Naive thymus-derived CD4-positive, alpha-beta T cell (primary cell): ENCODE measurements around the gene INSIG2. TPM values are rescaled to one million over a fixed set of nuclear protein-coding genes. Genes with fewer than 3 reads are reported as not detected.
A peak's percentile ranks its signal among the peaks of the same experiment; 100 is the strongest.

Experiments used
- ATAC-seq: fragments of 150-1000 bp; cut with Tn5 transposase; 2 replicates; pipeline ENCODE4 v1.10.0; 2021; ENCODE audit warnings: mild to moderate bottlenecking, moderate library complexity
- CTCF ChIA-PET: fragments of 350-600 bp; sonication (Branson Sonifier 250); formaldehyde crosslinking; loops from one replicate; lab custom pipeline; 2021; ENCODE audit warnings: antibody characterized with exemption; lab: Charles Lee
- POLR2A ChIA-PET: fragments of 350-600 bp; sonication (Branson Sonifier 250); formaldehyde crosslinking; loops from one replicate; lab custom pipeline; 2021; ENCODE audit warnings: antibody characterized with exemption, inconsistent platforms; lab: Charles Lee
- DNase-seq, 9 donors: peaks; one replicate each; pipeline versions ENCODE4 v3.0.0 to v3.0.0-alpha.2; 2020 to 2022; ENCODE audit warnings: mixed read lengths in 1 of 9
- H3K27ac ChIP-seq: one replicate; pipeline ENCODE4 v1.7.0; 2013; ENCODE audit warnings: mild to moderate bottlenecking, low read depth, low read length, moderate library complexity
- H3K27me3 ChIP-seq, 2 donors: one replicate each; pipeline ENCODE4 v1.7.0; 2013; ENCODE audit warnings: low read length in 2 of 2, mild to moderate bottlenecking in 2 of 2, moderate library complexity in 2 of 2; ENCODE audit not compliant: control insufficient read depth in 2 of 2, insufficient read depth in 2 of 2
- H3K36me3 ChIP-seq, 3 experiments: 1 replicate in 2 of 3; 2 replicates in 1 of 3; pipeline ENCODE4 v1.7.0; 2013; ENCODE audit warnings: low read length in 3 of 3, mild to moderate bottlenecking in 3 of 3, moderate library complexity in 1 of 3; ENCODE audit not compliant: insufficient read depth in 3 of 3, control insufficient read depth in 2 of 3
- H3K4me1 ChIP-seq, 2 donors: one replicate each; pipeline ENCODE4 v1.7.0; 2013; ENCODE audit warnings: low read length in 2 of 2, mild to moderate bottlenecking in 2 of 2, moderate library complexity in 1 of 2; ENCODE audit not compliant: control insufficient read depth in 2 of 2, insufficient read depth in 2 of 2
- H3K4me3 ChIP-seq: 2 replicates; pipeline ENCODE4 v1.7.0; 2013; ENCODE audit warnings: mild to moderate bottlenecking, low read length
- H3K9me3 ChIP-seq, 3 experiments: 1 replicate in 2 of 3; 2 replicates in 1 of 3; pipeline ENCODE4 v1.7.0; 2013; ENCODE audit warnings: low read length in 3 of 3; ENCODE audit not compliant: control insufficient read depth in 2 of 3
- H3K27ac Mint-ChIP-seq, 9 donors: one replicate each; pipeline ENCODE4 v1.8.0; 2020 to 2022; ENCODE audit warnings: mixed read lengths in 9 of 9, mild to moderate bottlenecking in 8 of 9, moderate library complexity in 5 of 9, inconsistent platforms in 2 of 9
- H3K27me3 Mint-ChIP-seq, 5 donors: one replicate each; pipeline ENCODE4 v1.8.0; 2021 to 2022; ENCODE audit warnings: mixed read lengths in 5 of 5, mild to moderate bottlenecking in 1 of 5
- H3K36me3 Mint-ChIP-seq, 5 donors: one replicate each; pipeline ENCODE4 v1.8.0; 2020 to 2022; ENCODE audit warnings: mixed read lengths in 5 of 5, mild to moderate bottlenecking in 3 of 5, inconsistent platforms in 1 of 5
- H3K4me1 Mint-ChIP-seq, 7 donors: one replicate each; pipeline ENCODE4 v1.8.0; 2020 to 2022; ENCODE audit warnings: mixed read lengths in 7 of 7, mild to moderate bottlenecking in 3 of 7, inconsistent platforms in 1 of 7
- H3K4me3 Mint-ChIP-seq, 10 donors: one replicate each; pipeline ENCODE4 v1.8.0; 2020 to 2022; ENCODE audit warnings: mild to moderate bottlenecking in 10 of 10, mixed read lengths in 10 of 10, moderate library complexity in 6 of 10, inconsistent platforms in 2 of 10
- H3K9me3 Mint-ChIP-seq, 11 donors: one replicate each; pipeline ENCODE4 v1.8.0; 2020 to 2022; ENCODE audit warnings: mixed read lengths in 11 of 11, mild to moderate bottlenecking in 4 of 11, inconsistent platforms in 1 of 11, moderate library complexity in 1 of 11
- intact Hi-C, 2 donors: fragments of 100-400 bp; cut with micrococcal nuclease; formaldehyde crosslinking; loops; one replicate each; pipeline ENCODE4 v1.15.1; 2023
- polyA plus RNA-seq, 2 donors: library from polyadenylated mRNA; unstranded; fragments of 300-500 nt; fragmentation: Illumina TruSeq; gene quantifications; one replicate each; pipeline ENCODE4 v1.2.3, GENCODE V29; 2021
- total RNA-seq, 6 experiments: library from RNA in 5 of 6; stranded (reverse) in 5 of 6; gene quantifications; 1 replicate in 5 of 6; 2 replicates in 1 of 6; pipeline ENCODE4 v1.2.3 and lab custom pipeline; 2021 to 2026

Gene INSIG2
- total and polyA plus RNA-seq, 7 experiments from 2014 or later = 8.5 to 31.5 (median 21.0) TPM

DNA sequence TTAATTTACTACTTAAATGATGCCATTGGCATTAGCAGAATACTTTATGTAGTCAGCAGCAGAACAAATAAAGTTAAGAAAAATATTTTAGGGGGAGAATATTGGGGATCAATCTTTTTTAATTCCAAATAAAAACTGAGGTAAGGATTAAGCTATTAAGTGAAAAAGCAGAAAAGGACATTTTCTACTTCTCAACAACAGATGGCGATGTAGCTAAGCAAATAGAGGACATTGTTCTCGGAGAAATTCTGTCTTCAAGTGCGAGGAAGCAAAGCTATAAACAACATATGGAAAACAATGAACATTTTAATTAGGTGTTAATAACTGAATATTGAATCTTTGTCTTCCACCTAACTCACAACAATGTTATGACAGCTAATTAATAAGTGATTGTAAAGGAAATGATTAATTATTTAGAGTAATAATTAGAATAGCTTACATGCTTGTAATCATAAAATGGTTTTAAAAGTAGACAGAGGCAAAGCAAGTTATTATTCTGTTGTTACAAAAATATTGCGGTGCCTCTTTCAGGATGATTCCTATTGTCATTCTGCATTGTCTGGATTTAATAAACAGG lies 41.5 kb upstream of the INSIG2 start:
- Mint-ChIP-seq H3K4me3 (no peak overlapping the region), H3K36me3 (peaks cover 0 to under 1% (median 0%) of the 10 kb centered on the region in 5 donors), H3K4me1 (peaks cover 0 to 4% (median 0%) of the 10 kb centered on the region in 7 donors), H3K27ac (no peak overlapping the region), H3K9me3 (peaks cover 0 to 1% (median 0%) of the 10 kb centered on the region in 11 donors), H3K27me3 (peaks cover 59 to 69% (median 64%) of the 10 kb centered on the region in 5 donors)
- Histone ChIP-seq H3K4me1 (no peaks in the 10 kb centered on the region), H3K27me3 (peaks cover 0 to under 1% of the 10 kb centered on the region in 2 donors), H3K27ac (no peak overlapping the region), H3K36me3 (no peaks in the 10 kb centered on the region), H3K4me3 (no peak overlapping the region), H3K9me3 (no peaks in the 10 kb centered on the region)
- intact Hi-C loops = loop anchor here (1.0 to 10.0 kb wide), 14 partner anchors 101 to 1431 kb away; no protein-coding TSS in a partner anchor
- ATAC-seq = peak; percentile 41
- peak in 6 of 9 donors; percentile 2 to 36 (median 30) for DNase-seq
- POLR2A ChIA-PET = no interaction called here
- CTCF ChIA-PET = interaction anchor here (0.7 to 1.7 kb wide), 12 partner anchors 9 to 1296 kb away, joined by 3 to 10 read pairs (median 5); no protein-coding TSS in a partner anchor

DNA sequence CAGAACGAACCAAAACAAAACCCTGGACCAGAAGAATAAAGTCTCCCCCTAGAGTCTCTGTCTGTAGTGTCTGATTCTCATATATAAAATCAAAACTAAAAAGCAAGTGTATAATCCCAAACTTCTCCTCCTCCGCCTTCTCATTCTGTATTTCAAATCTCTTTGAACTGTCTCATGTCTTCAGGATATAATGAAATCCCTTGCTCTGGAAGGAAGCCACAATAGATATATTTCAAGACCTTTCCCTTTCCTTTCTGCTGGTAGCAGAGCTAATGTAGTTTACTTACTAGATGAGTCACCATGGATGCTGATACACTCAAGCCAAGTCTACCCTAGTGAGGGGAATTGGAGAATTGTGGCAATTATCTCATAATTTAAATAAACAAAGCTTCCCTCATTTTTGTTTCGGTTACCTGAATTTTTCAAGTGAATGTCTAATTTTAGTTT lies 40.9 kb upstream of the INSIG2 start:
- H3K9me3 ChIP-seq = no peaks in the 10 kb centered on the region
- no peaks in the 10 kb centered on the region for H3K4me1 ChIP-seq
- H3K36me3 Mint-ChIP-seq = peaks cover 0 to 3% (median 0%) of the 10 kb centered on the region in 5 donors
- H3K4me3 ChIP-seq = no peak overlapping the region
- no peak overlapping the region for H3K4me3 Mint-ChIP-seq
- DNase-seq = no peak
- POLR2A ChIA-PET = no interaction called here
- H3K27ac Mint-ChIP-seq = no peak overlapping the region
- ATAC-seq = no peak
- peaks cover 57 to 67% (median 63%) of the 10 kb centered on the region in 5 donors for H3K27me3 Mint-ChIP-seq
- no peaks in the 10 kb centered on the region for H3K36me3 ChIP-seq
- CTCF ChIA-PET = interaction anchor here (0.7 to 1.7 kb wide), 8 partner anchors 9 to 1244 kb away, joined by 3 to 7 read pairs (median 5); no protein-coding TSS in a partner anchor
- peaks cover 0 to 1% (median 0%) of the 10 kb centered on the region in 11 donors for H3K9me3 Mint-ChIP-seq
- no peak overlapping the region for H3K27ac ChIP-seq
- intact Hi-C loops = loop anchor here (2.0 to 10.0 kb wide), 8 partner anchors 100 to 1430 kb away; no protein-coding TSS in a partner anchor
- H3K4me1 Mint-ChIP-seq = peaks cover 0 to 4% (median 0%) of the 10 kb centered on the region in 7 donors
- H3K27me3 ChIP-seq = no peaks in the 10 kb centered on the region

DNA sequence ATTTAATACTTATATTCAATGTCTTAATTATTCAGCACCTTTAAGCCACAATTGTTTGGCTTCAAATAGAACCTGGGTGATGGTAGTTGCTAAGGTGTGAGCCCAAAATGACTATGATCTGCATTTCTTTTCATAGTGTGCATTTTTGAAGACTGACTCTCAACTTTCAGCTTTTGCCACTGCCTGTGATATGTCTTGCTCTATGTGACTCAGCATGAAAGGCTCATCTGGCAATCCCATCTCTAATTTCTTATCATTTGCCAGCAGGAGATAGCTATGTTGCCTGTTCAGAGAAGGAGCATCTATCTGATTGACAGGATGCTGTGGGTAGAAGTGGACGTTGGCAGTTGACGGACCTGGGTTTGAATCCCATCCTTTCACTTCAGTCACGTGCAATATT lies 39.9 kb upstream of the INSIG2 start:
- intact Hi-C loops = loop anchor here (5.0 to 10.0 kb wide), 6 partner anchors 99 to 1429 kb away; no protein-coding TSS in a partner anchor
- Histone ChIP-seq H3K27me3 (no peaks in the 10 kb centered on the region), H3K4me3 (no peak overlapping the region), H3K9me3 (no peaks in the 10 kb centered on the region), H3K27ac (no peak overlapping the region), H3K4me1 (no peaks in the 10 kb centered on the region), H3K36me3 (no peaks in the 10 kb centered on the region)
- POLR2A ChIA-PET = no interaction called here
- peaks cover 53 to 61% (median 59%) of the 10 kb centered on the region in 5 donors for H3K27me3 Mint-ChIP-seq
- H3K4me1 Mint-ChIP-seq = peaks cover 0 to 4% (median 0%) of the 10 kb centered on the region in 7 donors
- H3K36me3 Mint-ChIP-seq = peaks cover 0 to 3% (median 0%) of the 10 kb centered on the region in 5 donors
- DNase-seq = no peak
- H3K27ac Mint-ChIP-seq = no peak overlapping the region
- no peak for ATAC-seq
- no peak overlapping the region for H3K4me3 Mint-ChIP-seq
- H3K9me3 Mint-ChIP-seq = peaks cover 0 to 1% (median 0%) of the 10 kb centered on the region in 11 donors
- CTCF ChIA-PET = interaction anchor here (0.8 kb wide), 1 partner anchor 807 kb away, joined by 3 read pairs; no protein-coding TSS in a partner anchor

DNA sequence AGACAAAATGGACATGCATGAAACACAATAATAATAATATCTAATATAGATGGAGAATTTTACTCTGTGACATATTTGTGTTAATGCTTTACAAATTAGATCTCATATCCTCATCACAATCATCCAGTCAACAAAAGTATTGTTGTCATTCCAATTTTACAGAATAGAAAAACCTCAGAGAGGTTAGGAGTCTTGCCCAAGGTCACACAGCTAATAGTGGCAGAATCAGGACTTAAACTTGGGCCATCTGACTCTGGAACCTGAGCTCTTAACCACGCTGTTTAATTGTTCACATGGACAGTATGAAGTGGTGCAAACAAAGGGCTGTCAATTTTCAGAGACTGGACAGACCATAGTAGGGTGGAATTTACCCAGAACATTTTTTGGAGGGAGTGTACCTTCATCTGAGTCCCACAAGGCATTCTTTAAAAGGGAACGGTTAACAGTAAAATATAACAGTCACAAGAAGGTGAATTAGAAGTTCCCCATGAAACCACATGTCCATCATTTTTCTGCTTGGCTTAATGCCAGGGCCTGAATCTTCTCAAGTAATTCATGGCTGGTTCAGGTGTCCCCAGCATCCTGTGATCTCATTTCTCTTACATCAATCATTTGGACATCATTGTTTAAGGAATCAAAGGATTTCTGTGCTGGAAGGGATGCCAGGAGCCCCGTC lies 39.0 kb upstream of the INSIG2 start:
- CTCF ChIA-PET = no interaction called here
- H3K27me3 Mint-ChIP-seq = peaks cover 48 to 60% (median 57%) of the 10 kb centered on the region in 5 donors

DNA sequence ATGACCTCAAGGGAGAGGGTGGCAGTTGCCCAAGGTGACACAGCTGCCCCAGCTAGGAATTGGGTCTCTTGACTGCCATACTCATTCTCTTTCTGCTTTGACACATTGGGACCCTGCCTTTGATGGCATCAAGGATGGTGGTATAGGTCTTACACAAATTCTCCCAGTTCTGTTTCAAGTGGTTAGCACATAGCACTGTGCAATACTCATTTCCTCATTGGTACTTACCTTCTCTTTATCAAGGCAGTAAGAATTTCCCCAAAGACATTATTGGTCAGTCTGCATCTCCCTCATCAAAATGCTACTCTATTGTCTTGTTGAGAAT lies 38.5 kb upstream of the INSIG2 start:
- ChIA-PET CTCF (no interaction called here), POLR2A (no interaction called here)
- Mint-ChIP-seq H3K4me3 (no peak overlapping the region), H3K9me3 (no peaks in the 10 kb centered on the region), H3K27ac (no peak overlapping the region), H3K4me1 (peaks cover 0 to 4% (median 0%) of the 10 kb centered on the region in 7 donors), H3K36me3 (peaks cover 0 to 3% (median 0%) of the 10 kb centered on the region in 5 donors), H3K27me3 (peaks cover 51 to 60% (median 54%) of the 10 kb centered on the region in 5 donors)
- intact Hi-C loops = loop anchor here (5.0 to 10.0 kb wide), 6 partner anchors 98 to 1428 kb away; no protein-coding TSS in a partner anchor
- DNase-seq = no peak
- peak; percentile 46 for ATAC-seq
- Histone ChIP-seq H3K27me3 (no peaks in the 10 kb centered on the region), H3K27ac (no peak overlapping the region), H3K4me1 (no peaks in the 10 kb centered on the region), H3K36me3 (no peaks in the 10 kb centered on the region), H3K9me3 (no peaks in the 10 kb centered on the region), H3K4me3 (no peak overlapping the region)

More for the DNA sequence above, 39.0 kb upstream of the INSIG2 start:
- no peak for DNase-seq
- H3K9me3 Mint-ChIP-seq = no peaks in the 10 kb centered on the region
- no peak overlapping the region for H3K27ac Mint-ChIP-seq
- no peaks in the 10 kb centered on the region for H3K36me3 ChIP-seq
- no peak for ATAC-seq
- no peaks in the 10 kb centered on the region for H3K9me3 ChIP-seq
- peaks cover 0 to 4% (median 0%) of the 10 kb centered on the region in 7 donors for H3K4me1 Mint-ChIP-seq
- no peaks in the 10 kb centered on the region for H3K4me1 ChIP-seq
- no peak overlapping the region for H3K4me3 Mint-ChIP-seq
- peaks cover 0 to 3% (median 0%) of the 10 kb centered on the region in 5 donors for H3K36me3 Mint-ChIP-seq
- intact Hi-C loops = loop anchor here (5.0 to 10.0 kb wide), 6 partner anchors 98 to 1428 kb away; no protein-coding TSS in a partner anchor
- no peak overlapping the region for H3K4me3 ChIP-seq
- H3K27me3 ChIP-seq = no peaks in the 10 kb centered on the region
- H3K27ac ChIP-seq = no peak overlapping the region
- POLR2A ChIA-PET = no interaction called here

DNA sequence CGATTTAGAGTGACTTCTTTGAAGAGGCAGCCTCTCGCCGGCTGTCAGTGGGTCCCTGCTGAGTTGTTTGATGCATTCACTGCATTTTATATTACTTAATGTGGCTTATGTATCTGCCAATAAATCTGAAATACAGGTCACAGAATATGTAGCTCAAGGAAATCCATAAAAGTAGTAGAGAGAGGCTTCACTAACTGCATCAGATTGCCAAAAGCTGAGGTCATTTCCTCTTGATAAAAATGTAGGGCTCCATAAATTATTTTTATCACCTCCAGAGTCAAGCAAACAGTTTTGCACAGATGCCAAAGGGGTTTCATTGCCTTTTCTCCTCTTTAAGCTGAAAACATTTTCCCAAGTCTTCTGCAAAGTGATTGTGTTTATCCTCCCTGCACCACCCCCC lies 37.9 kb upstream of the INSIG2 start:
- H3K27ac Mint-ChIP-seq = no peak overlapping the region
- ChIA-PET POLR2A (interaction anchor here (1.3 kb wide), 1 partner anchor 136 kb away, joined by 3 read pairs; no protein-coding TSS in a partner anchor), CTCF (no interaction called here)
- H3K36me3 Mint-ChIP-seq = peaks cover 0 to 3% (median 0%) of the 10 kb centered on the region in 5 donors
- H3K4me1 ChIP-seq = no peaks in the 10 kb centered on the region
- intact Hi-C loops = no loop called here
- H3K9me3 ChIP-seq = no peaks in the 10 kb centered on the region
- no peaks in the 10 kb centered on the region for H3K36me3 ChIP-seq
- no peak for DNase-seq
- no peak for ATAC-seq
- no peak overlapping the region for H3K4me3 ChIP-seq
- no peak overlapping the region for H3K4me3 Mint-ChIP-seq
- no peak overlapping the region for H3K27ac ChIP-seq
- no peaks in the 10 kb centered on the region for H3K9me3 Mint-ChIP-seq
- no peaks in the 10 kb centered on the region for H3K27me3 ChIP-seq
- H3K4me1 Mint-ChIP-seq = peaks cover 0 to 4% (median 0%) of the 10 kb centered on the region in 7 donors
- H3K27me3 Mint-ChIP-seq = peaks cover 55 to 66% (median 59%) of the 10 kb centered on the region in 5 donors
